HG03457 (cell line): ENCODE measurements around the gene CUX1.
"Not testable (repeated sequence)": the region's sequence is repeated elsewhere in the genome, so short reads cannot be mapped to it uniquely, and the experiment has no call there.

Source experiments
- ATAC-seq: cut with Tn5 transposase; IDR thresholded peaks from one replicate; pipeline ENCODE4 v1.9.1; 2021; ENCODE audit warnings: moderate number of reproducible peaks; ENCODE audit not compliant: unreplicated experiment

CUX1 gene

DNA sequence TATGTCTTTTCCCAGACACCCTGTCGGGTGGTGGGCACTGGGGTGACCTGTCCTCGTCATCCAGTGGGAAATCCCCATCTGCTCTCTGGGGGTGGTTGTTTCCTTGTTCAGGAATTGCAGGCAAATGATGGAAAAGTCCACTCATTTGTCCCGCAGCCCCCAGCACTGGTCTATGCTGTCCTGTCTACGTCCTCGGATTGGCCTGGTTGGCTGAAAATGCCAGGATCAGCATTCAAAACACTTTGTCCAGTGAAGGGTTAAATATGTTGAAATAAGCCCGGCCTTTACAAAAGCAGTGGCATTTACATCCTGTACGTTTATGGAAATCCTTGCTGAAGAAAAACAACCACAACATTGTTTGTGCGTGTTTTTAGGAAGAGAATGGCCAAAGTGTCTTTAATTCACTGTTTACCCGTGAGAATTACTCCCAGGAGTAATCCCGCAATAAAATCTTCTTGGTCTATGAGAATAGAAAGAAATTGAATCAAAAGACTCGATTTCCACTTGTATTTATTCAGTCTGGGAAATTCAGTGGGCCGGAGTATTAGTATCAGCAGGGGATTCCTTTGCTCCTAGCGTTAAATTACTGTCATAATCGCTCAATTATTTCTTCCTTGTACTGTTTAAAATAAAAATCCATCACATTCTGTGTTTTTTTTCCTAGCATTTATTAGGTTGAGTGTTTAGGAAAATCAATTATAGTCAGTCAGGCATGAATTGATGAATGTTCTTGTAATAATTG, 352.4 kb downstream of the CUX1 start:
- no peak for ATAC-seq

DNA sequence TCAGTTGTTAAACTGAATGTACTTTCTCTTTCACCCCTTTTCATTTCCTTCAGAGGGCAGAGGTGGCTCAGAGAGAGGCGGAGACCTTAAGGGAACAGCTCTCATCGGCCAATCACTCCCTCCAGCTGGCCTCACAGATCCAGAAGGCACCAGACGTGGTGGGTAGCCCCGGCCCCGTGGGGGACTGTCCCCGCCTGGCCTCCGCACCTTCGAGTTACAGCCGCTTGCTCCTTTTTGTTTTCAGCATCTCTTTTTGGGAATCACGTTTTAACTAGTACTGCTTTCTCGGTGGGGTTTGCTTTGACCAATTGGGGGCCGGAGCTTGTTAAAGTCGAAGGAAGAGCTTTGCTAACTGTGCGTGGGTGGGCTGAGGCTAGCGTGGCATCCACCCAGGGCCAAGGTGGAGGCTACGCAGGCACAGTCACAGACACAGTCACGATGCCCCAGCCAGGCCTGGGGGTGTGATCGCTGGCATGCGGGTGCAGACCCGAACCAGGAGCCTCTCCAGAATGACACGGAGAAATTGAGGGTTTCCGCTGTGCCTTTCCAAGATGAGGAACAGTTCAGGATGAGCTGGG, 353.1 kb downstream of the CUX1 start:
- ATAC-seq = no peak

DNA sequence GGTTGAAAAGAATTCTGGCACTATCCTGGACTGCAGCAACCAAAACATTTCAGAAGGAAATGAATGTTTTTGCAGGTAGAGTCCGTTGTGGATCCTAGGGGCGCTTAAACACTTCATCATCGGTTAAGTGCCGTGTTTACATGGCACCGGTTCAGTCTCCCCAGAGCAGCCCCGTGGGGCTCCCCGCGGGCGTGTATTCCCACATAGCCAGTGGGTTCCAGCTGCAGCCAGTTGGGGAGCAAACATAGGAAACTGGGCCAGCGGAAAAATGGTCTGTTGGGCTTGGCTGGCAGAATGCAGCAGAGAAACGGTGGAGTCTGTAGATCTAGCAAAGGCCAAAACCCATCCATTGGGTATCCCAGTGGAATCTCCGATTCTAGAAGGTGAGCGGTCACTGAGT, 356.2 kb downstream of the CUX1 start:
- ATAC-seq = no peak

DNA sequence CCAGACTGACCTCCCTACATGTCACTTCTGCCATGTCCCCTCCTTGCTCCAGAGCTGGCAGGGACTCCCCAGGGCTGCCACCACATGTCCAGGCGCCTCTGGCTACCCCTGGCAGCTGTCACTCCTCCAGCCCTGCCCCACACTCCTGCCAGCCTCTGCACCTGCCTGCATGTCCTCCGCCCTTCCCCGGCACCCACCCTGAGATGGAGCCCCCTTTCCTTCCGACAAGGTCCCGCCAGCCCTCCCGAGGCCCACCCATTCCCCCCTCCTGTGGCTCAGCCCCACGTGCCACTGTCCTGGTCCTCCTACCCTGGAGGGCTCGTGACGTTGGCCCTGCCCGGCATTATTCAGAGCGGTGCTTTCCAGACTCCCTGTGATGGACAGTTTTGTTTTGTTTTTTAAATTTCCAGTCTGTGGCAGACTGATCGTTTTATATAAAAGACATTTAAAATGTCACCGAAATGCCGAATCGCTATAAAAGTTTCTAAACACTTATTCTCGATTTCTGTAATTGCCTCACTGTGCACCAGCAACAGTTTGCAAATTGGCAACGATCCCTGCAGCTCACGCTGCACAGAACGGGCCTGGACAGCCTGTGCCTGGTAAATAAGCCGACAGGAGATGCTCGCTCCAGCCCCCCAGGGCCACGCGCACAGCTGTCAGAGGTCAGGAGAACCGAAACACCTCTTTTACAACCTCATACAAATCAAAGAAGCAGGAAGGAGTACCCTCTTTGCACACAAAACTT, 358.2 kb downstream of the CUX1 start:
- no peak for ATAC-seq

DNA sequence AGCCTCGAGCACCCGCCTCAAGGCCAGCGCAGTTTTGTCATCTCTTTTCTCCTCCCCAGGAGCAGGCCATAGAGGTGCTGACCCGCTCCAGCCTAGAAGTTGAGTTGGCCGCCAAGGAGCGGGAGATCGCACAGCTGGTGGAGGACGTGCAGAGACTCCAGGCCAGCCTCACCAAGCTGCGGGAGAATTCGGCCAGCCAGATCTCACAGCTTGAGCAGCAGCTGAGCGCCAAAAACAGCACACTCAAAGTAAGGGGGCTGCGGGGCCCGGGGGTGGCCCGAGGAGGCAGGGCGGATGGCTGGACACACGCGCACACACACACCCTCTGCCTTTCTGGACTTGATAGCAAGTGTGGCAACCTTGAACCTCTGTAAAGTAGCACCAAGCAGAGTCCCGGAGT, 361.0 kb downstream of the CUX1 start:
- no peak for ATAC-seq

DNA sequence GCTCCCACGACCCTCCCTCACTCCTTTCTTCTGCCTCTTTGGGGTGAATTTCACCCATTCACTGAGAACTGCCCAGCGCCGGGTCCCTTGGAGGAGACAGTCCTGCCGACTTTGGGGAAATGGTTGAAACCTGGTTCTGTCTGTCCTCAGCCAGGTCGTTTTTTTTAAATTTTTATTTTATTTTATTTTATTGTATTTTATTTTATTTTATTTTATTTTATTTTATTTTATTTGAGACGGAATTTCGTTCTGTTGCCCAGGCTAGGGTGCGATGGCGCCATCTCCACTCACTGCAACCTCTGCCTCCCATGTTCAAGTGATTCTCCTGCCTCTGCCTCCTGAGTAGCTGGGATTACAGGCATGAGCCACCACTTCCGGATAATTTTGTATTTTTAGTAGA, 363.3 kb downstream of the CUX1 start:
- ATAC-seq = no peak

DNA sequence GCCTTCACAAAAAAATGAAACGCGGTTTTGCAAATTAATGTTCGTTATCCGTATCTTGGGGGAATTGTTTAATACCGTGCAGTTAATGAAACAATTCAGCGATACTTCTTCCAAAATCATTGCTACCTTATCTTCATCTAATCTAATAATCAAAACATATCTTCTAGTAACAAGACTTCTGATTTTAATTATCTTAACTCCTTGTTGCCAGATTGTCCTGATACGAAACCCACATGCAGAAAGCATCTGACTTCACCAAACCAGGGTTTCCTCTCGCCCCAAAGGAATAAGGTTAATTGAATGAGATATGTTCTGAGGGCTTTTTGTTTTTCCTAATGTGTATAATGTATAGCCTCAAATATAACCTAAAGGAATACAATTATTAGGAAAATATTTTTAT, 364.1 kb downstream of the CUX1 start:
- ATAC-seq = no peak

DNA sequence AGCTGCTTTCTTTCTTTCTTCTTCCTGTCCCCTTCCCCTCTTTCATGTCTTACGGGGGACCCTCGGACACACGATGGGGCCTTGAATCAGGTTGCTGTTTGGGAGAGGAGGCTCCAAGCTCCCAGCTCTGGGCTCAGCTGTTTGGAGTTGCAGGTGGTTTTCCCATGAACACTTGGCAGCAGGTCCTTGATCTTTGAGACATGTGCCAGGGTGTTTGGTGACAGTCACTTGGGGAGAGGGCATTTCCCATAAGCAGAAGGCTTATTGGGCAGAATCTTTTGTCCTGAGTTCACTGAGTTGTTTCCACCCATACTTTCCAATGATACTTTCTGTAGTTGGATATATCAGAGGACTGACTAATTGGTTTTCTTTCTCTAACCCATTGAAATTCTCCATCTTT, 364.6 kb downstream of the CUX1 start:
- no peak for ATAC-seq

DNA sequence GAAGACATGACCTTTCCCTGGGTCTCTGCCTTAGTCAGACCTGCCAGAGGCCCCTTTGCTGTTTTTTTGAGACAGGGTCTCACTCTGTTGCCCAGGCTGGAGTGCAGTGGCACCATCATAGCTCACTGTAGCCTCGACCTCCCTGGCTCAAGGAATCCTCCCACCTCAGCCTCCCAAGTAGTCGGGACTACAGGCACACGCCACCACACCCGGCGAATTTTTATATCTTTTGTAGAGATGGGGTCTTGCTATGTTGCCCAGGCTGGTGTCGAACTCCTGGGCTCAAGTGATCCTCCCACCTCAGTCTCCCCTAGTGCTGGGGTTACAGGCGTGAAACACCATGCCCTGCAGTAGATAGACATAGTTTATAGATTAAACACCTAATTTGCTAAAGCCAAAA, 366.4 kb downstream of the CUX1 start:
- not testable (repeated sequence) for ATAC-seq

DNA sequence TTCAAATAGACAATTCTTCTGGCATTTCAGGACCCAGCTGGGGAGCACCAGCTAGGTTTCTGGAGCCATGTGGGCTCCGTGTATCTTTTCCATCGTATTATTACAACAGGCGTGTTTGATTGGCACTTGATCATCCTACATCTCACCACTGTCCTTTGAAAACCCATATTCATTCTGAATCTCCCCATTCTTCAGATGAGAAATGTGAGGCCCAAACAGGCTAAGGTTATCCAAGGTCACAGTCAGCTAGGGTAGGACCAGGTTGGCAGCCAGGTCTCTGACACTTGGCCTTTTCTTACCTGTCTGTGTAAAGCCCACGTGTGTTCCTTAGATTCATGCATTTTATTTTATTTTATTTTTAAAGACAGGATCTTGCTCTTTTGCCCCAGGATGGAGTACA, 366.9 kb downstream of the CUX1 start:
- ATAC-seq = no peak

DNA sequence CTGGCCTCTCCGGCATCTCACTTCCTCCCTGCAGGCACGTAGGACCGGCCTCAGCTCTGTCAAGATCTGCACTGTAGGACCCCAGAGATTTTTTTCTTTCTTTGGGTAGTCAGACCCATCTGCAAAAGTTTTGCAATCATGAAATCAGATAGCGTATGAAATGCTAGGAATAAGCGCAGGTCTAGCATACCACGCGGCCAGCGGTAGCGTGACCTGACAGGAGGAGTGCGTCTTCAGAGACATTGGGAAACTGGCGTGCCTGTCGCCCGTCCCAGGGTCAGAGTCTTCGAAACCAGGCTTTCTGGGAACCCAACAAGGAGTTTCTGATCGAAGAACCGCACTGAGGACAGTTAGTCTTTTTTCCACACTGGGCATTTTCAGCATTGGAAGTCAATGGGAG, 368.4 kb downstream of the CUX1 start:
- no peak for ATAC-seq

DNA sequence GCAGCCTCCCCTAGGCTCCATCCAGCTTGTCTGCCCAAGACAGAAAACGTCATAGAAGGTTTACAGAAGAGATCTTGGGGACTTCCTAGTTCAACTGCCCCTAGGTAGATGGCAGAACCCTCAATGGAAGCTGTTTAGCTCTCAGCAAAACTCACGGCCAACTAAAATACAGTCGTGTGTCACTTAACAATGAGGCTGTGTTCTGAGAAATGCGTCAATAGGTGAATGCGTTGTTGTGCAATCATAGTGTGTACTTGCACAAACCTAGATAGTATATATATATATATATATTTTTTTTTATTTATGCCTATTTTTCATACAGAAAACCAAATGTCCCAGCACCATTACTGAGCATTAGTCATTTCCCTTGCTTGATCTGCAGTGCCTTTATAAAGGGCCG, 368.9 kb downstream of the CUX1 start:
- ATAC-seq = no peak

DNA sequence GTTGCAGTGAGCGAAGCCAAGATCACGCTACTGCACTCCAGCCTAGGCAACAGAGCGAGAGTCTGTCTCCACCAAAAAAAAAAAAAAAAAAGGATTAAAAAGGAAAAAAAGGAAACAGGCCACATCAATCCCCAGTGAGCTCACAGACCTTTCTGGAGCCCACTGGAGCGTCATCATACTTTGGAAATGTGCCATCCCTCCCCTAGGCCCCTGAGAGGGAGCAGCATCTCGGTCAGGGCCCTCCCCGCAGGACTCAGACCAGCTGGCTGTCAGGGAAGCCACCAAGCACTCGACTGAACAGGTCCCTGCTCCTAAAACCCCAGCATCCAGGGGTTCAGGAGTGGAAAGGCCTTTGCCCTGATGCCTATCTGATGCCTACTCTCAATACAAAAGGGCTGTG, 371.3 kb downstream of the CUX1 start:
- no peak for ATAC-seq

DNA sequence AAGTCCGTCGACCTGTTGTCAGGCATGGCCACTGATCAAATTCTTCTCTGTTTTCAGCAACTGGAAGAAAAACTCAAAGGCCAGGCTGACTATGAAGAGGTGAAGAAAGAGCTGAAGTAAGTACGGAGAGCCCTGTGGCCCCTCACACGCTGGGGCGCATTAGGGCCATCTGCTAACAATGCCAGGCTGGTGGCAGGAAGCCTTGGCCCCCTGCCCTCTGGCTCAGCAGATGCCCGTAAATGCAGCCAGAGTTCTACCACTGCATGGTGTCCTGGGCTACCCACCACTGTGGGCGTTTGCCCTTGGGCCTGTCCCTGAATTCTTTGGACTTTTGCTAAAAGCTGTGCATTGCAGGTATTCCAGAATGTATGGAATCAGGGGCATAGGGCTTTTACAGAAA, 372.3 kb downstream of the CUX1 start:
- no peak for ATAC-seq

DNA sequence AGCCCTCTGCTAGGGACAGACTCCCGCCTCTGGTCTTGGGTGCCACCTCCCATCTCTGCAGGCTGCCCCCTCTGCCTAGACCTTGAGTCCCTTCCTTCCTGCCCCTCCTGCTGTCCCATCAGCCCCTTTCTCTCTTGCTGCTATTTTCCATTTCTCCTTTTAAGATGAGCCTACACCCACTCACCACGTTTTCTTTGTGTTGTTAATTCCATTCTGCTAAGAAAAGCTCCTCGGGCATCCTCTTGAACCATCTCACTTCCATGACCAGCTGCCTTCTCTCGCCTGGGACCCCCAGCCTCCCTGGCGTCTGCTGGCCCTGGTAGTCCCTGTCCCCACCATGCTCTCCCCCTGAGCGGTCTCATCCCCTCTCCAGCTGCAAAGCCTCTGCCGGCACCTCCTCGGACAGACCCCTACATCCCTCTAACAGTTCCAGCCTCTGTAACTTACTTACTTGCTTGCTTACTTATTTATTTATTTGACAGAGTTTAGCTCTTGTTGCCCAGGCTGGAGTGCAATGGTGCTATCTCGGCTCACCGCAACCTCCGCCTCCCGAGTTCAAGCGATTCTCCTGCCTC, 373.4 kb downstream of the CUX1 start:
- no peak for ATAC-seq

DNA sequence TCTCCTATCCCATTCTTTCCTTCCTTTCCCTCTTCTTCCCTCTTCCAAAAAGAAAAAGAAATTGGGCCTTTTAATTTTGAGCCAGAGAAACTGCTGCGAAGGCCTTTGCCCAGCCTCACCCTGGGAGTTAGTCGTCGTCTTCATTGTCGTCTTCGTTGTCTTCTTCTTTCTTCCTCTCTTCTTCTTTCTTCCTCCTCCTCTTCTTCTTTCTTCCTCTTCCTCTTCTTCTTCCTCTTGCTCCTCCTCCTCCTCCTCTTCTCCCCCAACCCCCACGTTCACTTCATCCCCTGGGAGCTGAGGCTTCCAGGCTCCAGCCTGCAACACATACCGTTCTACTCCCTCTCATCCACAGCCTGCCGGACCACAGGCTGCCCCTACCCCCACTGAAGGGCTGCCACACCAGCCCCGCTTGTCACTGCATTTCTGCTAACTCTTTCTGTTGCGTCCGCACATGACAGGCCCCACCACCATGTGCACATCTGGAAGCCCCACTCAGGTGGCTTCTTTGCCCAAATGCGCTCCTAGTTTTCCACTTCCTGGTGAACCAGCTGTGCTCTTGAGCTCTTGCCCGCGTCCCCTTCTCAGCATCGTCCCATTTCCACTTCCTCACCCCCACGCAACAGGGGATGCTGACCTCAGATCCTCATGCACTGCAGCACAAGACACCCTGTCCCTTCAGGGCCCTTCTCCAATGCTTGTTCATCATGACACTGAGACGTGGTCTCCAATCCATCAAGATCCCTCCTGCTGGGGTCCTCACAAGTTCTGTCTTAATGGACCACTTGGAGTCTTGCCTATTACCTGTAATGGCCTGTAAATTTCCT, 374.3 kb downstream of the CUX1 start:
- ATAC-seq = no peak

DNA sequence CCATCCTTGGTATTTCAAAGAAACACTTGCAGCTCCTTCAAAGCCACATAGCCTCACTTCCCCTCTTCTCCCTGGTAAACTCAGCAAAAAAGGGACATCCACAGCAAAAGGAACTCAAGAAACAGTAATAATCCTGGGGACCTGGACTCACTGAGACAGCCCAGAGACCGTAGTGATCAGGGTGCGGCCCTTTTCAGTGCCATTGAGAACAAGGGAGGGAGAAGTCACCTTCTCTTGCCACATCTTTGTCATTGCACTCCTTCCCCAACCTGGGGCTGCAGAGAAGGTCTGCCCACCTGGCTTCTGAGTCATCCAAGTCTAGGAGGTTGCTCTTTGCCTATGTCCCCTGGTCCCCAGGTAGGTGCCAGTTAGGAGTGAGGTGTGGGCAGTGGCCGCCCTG, 375.4 kb downstream of the CUX1 start:
- no peak for ATAC-seq

DNA sequence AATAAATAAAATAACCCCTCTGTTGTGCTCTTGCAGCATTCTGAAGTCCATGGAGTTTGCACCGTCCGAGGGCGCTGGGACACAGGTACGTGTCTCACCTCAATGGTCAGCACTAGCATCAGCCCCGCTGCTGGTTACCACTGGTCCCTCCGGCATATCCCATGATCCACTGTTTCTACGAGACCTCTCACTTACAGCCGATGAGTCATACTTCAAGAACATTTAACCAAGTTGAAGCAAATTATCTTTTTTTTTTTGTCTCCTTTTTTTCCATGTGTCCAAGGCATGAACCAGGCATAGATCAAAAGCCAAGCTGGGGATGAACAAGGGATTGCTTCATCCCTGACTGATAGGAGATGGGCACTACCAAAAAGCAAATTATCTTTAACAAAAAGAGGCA, 376.4 kb downstream of the CUX1 start:
- ATAC-seq = no peak

DNA sequence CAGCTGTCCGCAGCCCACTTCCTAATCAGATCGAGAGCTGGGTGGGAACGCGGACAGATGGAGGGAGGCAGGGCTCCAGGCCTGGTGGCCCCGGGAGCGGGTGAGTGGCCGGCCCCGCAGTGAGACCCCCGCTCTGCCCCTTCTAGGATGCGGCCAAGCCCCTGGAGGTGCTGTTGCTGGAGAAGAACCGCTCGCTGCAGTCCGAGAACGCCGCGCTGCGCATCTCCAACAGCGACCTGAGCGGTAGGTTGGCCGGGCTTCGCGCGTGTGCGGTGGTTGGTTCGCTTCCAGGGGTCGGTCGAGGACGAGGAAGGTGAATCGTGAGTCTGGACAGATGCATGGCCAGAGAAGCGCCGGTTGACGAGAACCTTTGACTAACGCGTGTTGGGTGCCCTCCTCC, 377.9 kb downstream of the CUX1 start:
- ATAC-seq = no peak

DNA sequence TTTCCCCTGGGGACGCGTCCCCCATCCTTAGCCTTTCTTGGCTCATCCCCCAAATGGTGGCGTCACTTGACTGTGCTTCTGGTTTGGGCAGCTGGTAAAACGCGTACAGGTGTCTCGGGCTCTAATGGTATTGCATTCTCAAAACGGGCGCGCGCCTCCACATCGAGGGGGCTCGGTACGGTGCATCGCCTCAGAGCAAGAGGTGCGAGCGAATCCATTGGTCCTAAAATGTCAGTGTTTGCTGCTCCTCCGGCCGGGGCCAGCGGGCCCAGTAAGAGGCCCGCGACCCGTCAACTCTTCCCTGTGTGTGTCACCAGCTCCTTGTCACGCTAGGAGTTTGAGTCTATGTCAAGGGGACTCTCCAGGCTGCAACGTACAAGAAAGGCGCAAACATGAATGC, 378.6 kb downstream of the CUX1 start:
- ATAC-seq = no peak

DNA sequence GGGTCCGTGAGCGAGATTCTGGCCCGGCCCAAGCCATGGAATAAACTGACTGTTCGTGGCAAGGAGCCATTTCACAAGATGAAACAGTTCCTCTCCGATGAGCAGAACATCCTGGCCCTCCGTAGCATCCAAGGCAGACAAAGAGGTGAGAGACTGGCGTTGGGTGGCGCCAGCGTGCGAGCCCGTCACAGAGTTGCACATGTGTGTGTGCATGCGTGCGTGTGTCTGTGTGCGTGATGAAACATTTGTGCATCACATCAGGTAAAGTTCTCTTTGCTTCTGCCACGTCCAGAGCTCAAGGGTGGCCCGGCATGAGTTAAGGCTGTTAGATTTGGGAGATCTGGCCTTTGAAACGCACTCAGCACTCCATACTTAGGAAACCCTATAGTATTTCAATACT, 379.7 kb downstream of the CUX1 start:
- ATAC-seq = no peak
